H1 (cell line): ENCODE measurements around the gene TSC2.

Experiments used
- CHD1 ChIP-seq: IDR thresholded peaks from 2 replicates; pipeline ENCODE4 v1.6.1; 2012; ENCODE audit warnings: low read depth, low read length, improper control_type of control experiment
- CTCF ChIP-seq, 3 experiments: IDR thresholded peaks; 1 replicate in 2 of 3; 2 replicates in 1 of 3; pipeline versions ENCODE4 v1.5.1 to v1.6.1; 2011; ENCODE audit warnings: low read length in 3 of 3, mild to moderate bottlenecking in 3 of 3, inconsistent platforms in 2 of 3, low read depth in 1 of 3, moderate library complexity in 1 of 3; ENCODE audit not compliant: insufficient read depth in 1 of 3; ENCODE audit errors: control extremely low read depth in 1 of 3
- EP300 ChIP-seq, 2 experiments: IDR thresholded peaks; 1 replicate in 1 of 2; 2 replicates in 1 of 2; pipeline ENCODE4 v1.6.1; 2011 to 2012; ENCODE audit warnings: low read depth in 2 of 2, low read length in 2 of 2, mild to moderate bottlenecking in 2 of 2, borderline replicate concordance in 1 of 2, inconsistent platforms in 1 of 2, moderate library complexity in 1 of 2
- EZH2 ChIP-seq: fragments of 200-600 bp; sonication (generic); IDR thresholded peaks from 2 replicates; pipeline ENCODE4 v1.7.1; 2012; ENCODE audit warnings: low read depth, mild to moderate bottlenecking, moderate library complexity, low read length, inconsistent platforms; ENCODE audit not compliant: severe bottlenecking
- MAFK ChIP-seq: IDR thresholded peaks from 2 replicates; pipeline ENCODE4 v1.6.1; 2012; ENCODE audit warnings: low read depth, mild to moderate bottlenecking, improper control_type of control experiment, low read length
- SAP30 ChIP-seq: fragments of 300-600 bp; sonication (generic); IDR thresholded peaks from 2 replicates; pipeline ENCODE4 v1.7.1; 2012; ENCODE audit warnings: low read length, moderate library complexity, mild to moderate bottlenecking, inconsistent platforms; ENCODE audit not compliant: insufficient read depth, insufficient replicate concordance

GRCh38 chr16:2054543-2055245, 6.9 kb downstream of the TSC2 start:
- TF ChIP-seq CTCF (IDR thresholded peaks at IDR 0.05; ENCODE audit: control extremely low read depth in 1 of 3, insufficient read depth in 1 of 3, low read depth in 1 of 3, low read length in 3 of 3) (no peak), SAP30 (no peak), EP300 (IDR thresholded peaks at IDR 0.05; ENCODE audit: borderline replicate concordance in 1 of 2, low read depth in 2 of 2, low read length in 2 of 2) (no peak), EZH2 (no peak), MAFK (no peak), CHD1 (no peak)
